PFSK-1 (cell line): ENCODE data around the gene NID1.

ENCODE experiments used
- FOXP2 ChIP-seq: optimal IDR thresholded peaks from 2 replicates; pipeline ENCODE3; 2011; ENCODE audit warnings: borderline replicate concordance, control low read depth, inconsistent platforms; ENCODE audit not compliant: insufficient read depth; ENCODE audit errors: extremely low read length, extremely low read depth
- POLR2AphosphoS5 ChIP-seq: IDR thresholded peaks from 2 replicates; pipeline ENCODE4 v1.6.1; 2012; ENCODE audit warnings: low read depth, mild to moderate bottlenecking, control low read depth, low read length, moderate library complexity
- REST ChIP-seq, 2 experiments: IDR thresholded peaks; 2 replicates each; pipeline versions ENCODE4 v1.6.1 to v1.8.0; 2011 to 2012; ENCODE audit warnings: low read depth in 2 of 2, low read length in 2 of 2, control low read depth in 1 of 2, inconsistent platforms in 1 of 2, mild to moderate bottlenecking in 1 of 2, moderate library complexity in 1 of 2; ENCODE audit not compliant: insufficient read depth in 1 of 2
- SIN3A ChIP-seq: IDR thresholded peaks from 2 replicates; pipeline ENCODE4 v1.6.1; 2012; ENCODE audit warnings: mild to moderate bottlenecking, low read length, moderate library complexity, borderline replicate concordance; ENCODE audit not compliant: insufficient read depth
- TAF1 ChIP-seq: IDR thresholded peaks from 2 replicates; pipeline ENCODE4 v1.6.1; 2012; ENCODE audit warnings: low read length, control low read depth, borderline replicate concordance; ENCODE audit not compliant: insufficient read depth

NID1 gene

DNA sequence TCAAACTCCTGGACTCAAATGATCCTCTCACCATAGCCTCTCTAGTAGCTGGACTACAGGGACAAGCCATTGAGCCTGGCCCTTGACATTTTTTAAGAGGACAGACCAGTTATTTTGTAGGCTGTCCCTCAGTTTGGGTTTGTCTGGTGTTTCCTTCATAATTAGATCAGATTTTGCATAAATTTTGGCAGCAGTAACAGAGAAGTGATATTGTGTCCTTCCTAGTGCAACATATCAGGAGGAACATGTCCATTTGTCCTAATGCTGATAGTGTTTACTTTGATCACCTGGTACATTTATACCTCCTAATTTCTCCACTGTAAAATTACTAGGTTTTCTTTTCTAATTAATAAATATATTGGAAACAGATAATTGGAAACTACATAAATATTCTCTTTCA, 5.9 kb upstream of the NID1 start:
- TF ChIP-seq FOXP2 (no peak), REST (IDR thresholded peaks at IDR 0.05; ENCODE audit: insufficient read depth in 1 of 2, low read depth in 2 of 2, low read length in 2 of 2) (no peak), SIN3A (no peak), POLR2AphosphoS5 (no peak), TAF1 (no peak)

DNA sequence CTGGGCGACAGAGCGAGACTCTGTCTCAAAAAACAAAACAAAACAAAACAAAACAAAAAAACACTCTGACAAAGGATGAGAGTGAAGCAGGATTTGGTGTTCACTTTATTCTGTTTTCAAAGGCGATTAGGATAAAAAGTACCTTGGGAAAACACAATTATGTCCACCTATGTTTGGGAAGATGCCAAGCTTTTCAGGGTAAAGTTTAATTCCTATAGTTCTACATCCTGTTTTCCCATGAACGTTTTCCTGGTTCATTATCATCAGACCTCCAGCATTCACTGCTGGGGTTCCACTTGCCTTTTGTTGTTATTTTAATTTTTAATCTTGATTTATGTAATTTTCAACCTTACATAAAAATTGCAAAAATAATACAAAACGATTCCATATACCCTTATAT, 4.9 kb upstream of the NID1 start:
- TF ChIP-seq REST (IDR thresholded peaks at IDR 0.05; ENCODE audit: insufficient read depth in 1 of 2, low read depth in 2 of 2, low read length in 2 of 2) (no peak), POLR2AphosphoS5 (no peak), TAF1 (no peak), FOXP2 (no peak), SIN3A (no peak)

- TF ChIP-seq POLR2AphosphoS5, result no peak
- no peak for TF ChIP-seq TAF1
- no peak for TF ChIP-seq FOXP2
- TF ChIP-seq REST (IDR thresholded peaks at IDR 0.05; ENCODE audit: insufficient read depth in 1 of 2, low read depth in 2 of 2, low read length in 2 of 2), result no peak
- TF ChIP-seq SIN3A, result no peak
These were observed 3.1 kb upstream of the NID1 start for GRCh38 chr1:236067854-236068454.

DNA sequence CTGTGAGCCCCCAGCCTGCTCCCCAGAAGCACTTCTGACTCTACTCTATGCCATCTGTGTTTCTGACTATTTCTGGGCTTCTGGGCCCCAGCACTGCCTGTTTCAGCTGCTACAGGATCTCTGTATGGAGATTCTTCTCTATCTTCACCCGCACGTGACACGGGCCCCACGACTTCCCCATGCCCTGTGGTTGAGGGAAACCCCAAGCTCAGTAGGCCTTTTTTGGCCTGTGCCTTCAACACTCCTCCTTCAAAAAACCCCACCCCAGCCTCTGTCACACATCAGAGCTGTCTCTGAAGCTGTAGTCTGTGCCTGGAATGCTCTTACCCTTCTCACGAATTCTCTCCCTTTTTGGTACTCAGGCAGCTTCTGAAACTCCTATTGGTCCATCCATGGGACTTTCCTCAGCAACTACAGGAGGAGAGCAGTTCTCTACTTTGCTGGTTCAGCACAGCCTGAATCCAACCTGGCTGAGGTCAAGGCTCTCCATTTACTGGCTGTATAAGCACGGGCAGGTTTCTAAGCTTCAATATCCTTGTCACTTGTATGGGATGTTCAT, 2.0 kb upstream of the NID1 start:
- TF ChIP-seq TAF1, result no peak

- no peak for TF ChIP-seq TAF1
- TF ChIP-seq REST (IDR thresholded peaks at IDR 0.05; ENCODE audit: insufficient read depth in 1 of 2, low read depth in 2 of 2, low read length in 2 of 2), result no peak
- TF ChIP-seq SIN3A, result no peak
- no peak for TF ChIP-seq POLR2AphosphoS5
- no peak for TF ChIP-seq FOXP2
These were observed 1.2 kb upstream of the NID1 start for GRCh38 chr1:236066054-236066453.
